ENCODE data around the gene TSPAN5.

TSPAN5 gene

GRCh38 chr4:98619180-98619579 lies 39.2 kb downstream of the TSPAN5 start:
- no peak for DNase-seq (ENCODE audit: low read depth, low spot score)

DNA sequence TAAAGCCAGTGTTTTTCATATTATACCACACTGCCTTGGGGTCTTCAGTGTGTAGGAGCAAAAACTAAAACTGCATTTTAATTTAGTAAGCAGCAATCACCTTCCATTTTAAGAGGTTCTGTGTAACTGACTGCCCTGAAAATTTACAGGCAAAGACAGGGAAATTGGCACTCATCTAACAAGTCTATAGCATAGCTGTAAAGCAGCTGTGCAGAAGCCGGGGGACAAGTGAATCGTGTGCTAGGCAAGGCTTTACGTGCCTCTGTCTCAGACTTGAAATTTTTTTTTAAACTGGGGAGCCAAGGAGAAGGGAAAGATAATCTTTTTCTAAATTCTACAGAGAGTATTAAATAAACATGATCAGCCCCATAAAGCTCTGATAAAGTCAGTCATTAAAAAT lies 39.7 kb downstream of the TSPAN5 start:
- DNase-seq (ENCODE audit: low read depth, low spot score), result no peak

DNA sequence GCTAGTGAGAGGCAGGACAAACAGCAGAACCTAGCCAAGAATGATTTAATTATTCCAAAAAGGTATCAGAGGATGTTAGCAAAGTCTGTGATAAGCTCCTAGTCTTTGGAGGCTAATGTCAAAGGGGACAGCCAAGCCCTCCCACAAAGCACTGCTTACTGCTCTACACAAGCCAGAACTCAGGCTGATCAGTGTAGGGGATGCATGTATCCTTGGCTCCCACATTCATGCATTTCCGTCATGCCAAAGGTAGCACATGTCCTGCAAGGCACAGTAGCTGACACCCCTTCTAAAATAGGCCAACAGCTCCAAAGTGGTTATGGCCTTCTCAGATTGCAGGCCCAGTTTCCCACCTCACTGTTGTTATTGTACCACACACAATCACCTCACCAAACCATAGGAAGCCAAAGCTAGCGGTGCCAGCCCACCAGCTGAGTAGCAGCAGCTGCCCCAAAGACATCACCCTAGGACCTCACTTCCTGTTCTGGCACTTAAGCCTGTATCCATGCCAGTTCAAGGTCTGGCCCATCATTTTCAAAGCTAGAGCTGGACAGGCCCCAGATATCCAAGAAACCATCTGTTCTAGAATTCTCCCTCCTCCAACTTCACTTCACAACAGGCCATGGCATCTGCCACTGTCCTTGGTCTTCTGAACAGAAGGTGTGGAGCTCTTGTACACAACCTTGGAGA lies 40.9 kb downstream of the TSPAN5 start:
- no peak for DNase-seq (ENCODE audit: low read depth, low spot score)

DNA sequence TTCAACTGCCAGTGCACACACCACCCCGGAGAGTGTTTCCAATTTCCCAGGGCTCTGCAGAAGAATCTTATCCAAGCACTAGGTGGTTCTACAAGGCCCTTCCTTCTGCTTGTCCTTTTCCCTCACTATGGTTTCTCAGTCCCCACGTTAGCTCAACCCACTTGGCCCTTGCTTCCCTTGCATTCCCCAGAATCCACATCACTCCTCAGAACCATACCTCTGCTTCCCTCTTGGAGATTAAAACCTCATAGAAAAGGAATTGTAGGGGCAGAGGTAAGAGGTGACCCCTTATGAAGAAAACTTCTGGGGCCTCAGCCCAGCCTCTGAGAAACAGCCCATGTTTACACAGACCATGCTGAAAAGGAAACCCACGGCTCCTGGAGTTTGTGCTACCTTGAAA lies 42.4 kb downstream of the TSPAN5 start:
- DNase-seq (ENCODE audit: low read depth, low spot score), result no peak

- DNase-seq (ENCODE audit: low read depth, low spot score), result no peak
Observed at GRCh38 chr4:98614662-98615061, 43.7 kb downstream of the TSPAN5 start.

GRCh38 chr4:98614094-98614493 lies 44.3 kb downstream of the TSPAN5 start:
- no peak for DNase-seq (ENCODE audit: low read depth, low spot score)

- DNase-seq (ENCODE audit: low read depth, low spot score), result no peak
Observed at GRCh38 chr4:98613453-98614075, 44.8 kb downstream of the TSPAN5 start.

GRCh38 chr4:98612318-98613250 lies 45.8 kb downstream of the TSPAN5 start:
- no peak for DNase-seq (ENCODE audit: low read depth, low spot score)

- DNase-seq (ENCODE audit: low read depth, low spot score), result no peak
Observed at GRCh38 chr4:98611677-98612317, 46.6 kb downstream of the TSPAN5 start.

GRCh38 chr4:98610926-98611676 lies 47.3 kb downstream of the TSPAN5 start:
- no peak for DNase-seq (ENCODE audit: low read depth, low spot score)

GRCh38 chr4:98610431-98610830 lies 48.0 kb downstream of the TSPAN5 start:
- no peak for DNase-seq (ENCODE audit: low read depth, low spot score)

GRCh38 chr4:98609934-98610333 lies 48.5 kb downstream of the TSPAN5 start:
- DNase-seq (ENCODE audit: low read depth, low spot score), result no peak

- DNase-seq (ENCODE audit: low read depth, low spot score), result no peak
Observed at GRCh38 chr4:98608356-98608755, 50.1 kb downstream of the TSPAN5 start.

GRCh38 chr4:98606894-98607293 lies 51.5 kb downstream of the TSPAN5 start:
- no peak for DNase-seq (ENCODE audit: low read depth, low spot score)

DNA sequence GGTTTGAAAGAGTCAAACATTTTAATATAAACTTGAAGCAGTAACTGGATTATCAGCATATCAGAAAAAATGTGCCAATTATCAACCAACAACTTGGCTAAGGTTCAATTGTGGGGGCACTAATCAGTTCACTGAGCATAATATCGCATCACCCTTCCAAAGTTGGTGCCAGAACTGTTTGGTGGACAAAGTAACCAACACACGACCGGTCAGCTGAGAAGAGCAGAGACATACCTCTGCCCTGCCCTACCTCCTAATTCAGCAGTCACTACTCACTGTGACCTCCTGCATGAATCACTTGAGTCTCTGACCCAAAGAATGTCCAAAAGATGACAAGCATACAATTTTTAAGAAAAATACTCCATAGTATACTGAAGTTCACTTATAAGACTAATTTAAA lies 53.2 kb downstream of the TSPAN5 start:
- no peak for DNase-seq (ENCODE audit: low read depth, low spot score)

GRCh38 chr4:98604723-98605122 lies 53.7 kb downstream of the TSPAN5 start:
- no peak for DNase-seq (ENCODE audit: low read depth, low spot score)

- DNase-seq (ENCODE audit: low read depth, low spot score), result no peak
Observed at GRCh38 chr4:98603683-98604521, 54.5 kb downstream of the TSPAN5 start.

DNA sequence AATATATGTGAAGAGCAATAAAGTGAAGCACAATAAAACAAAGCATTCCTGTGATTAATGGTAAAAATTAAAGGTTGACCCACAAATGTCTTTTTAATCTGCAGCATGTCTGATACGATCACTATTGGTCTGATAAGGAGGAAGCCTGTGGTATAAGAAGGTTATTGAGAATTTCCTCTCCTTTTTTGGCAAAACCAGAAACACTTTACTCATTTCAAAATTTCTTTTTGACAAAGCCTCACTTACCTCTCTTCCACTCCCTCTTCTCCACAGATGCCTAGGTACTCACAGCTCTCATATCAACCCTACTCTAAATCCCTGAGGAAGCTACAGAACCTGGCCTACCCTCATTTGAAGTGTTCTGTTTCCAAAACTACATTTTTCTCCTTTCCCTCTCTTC lies 56.1 kb downstream of the TSPAN5 start:
- no peak for DNase-seq (ENCODE audit: low read depth, low spot score)

GRCh38 chr4:98601708-98602107 lies 56.7 kb downstream of the TSPAN5 start:
- DNase-seq (ENCODE audit: low read depth, low spot score), result no peak

DNA sequence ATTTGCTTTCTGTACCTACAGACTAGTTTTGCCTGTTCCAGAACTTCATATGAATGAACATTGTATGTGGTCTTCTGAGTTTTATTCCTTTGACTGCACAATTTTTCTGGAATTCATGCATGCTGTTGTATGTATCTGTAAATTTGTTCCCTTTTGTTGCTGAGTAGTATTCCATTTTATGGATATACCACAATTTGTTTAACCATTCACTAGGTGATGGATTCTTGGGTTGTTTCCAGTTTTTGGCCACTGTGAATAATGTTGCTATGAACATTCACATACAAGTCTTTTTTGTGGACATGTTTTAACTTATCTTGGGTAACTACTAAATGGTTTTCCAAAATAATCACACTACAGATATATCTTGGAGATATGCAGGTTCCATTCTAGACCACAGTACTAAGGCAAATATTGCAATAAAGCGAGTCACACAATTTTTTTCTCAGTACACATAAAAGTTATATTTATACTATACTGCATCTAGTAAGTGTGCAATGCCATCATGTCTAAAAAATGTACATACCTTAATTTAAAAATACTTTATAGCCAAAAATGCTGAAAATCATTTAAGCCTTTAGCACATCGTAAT lies 58.7 kb downstream of the TSPAN5 start:
- DNase-seq (ENCODE audit: low read depth, low spot score), result no peak
